GM19099 (cell line): Measurements from ENCODE around the gene NAGPA.

Experiments used
- POLR2A ChIP-seq: IDR thresholded peaks from 3 replicates; pipeline ENCODE4 v1.6.1; 2011; ENCODE audit warnings: low read depth; ENCODE audit not compliant: insufficient read length; ENCODE audit errors: extremely low read depth

The NAGPA gene

DNA sequence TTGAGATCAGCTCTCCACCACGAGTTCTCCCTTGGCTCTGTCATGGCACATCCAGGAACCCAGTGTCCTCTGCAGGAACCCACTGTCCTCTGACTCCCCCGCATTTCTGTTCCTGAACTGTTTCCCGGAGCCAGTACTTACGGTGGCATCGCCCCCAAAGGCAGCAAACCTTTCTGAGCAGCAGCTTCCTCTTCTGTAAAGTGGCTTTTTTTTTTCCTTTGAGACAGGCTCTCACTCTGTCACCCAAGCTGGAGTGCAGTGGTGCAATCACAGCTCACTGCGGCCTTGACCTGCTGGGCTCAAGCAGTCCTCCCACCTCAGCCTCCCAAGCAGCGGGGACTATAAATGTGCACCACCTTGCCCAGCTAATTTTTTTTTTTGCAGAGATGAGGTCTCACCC is 32.2 kb downstream of the NAGPA start:
- no peak for TF ChIP-seq POLR2A

DNA sequence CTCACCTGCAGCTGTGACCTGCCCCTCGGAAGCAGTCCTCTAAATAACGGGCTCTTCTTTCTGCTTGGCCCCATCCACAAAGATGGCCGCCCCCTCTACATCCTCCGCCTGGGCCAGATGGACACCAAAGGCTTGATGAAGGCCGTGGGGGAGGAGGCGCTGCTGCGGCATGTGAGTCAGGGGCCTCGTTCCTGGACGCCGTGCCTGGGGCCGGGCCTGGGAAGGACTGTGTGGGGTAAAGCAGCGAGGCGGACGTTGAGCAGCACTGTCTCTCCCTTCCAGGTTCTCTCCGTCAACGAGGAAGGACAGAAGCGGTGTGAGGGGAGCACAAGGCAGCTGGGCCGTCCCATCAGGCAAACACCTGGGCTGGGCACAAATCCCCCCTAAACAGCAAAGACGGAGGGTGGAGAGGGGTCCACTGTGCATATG is 33.1 kb downstream of the NAGPA start:
- no peak for TF ChIP-seq POLR2A

DNA sequence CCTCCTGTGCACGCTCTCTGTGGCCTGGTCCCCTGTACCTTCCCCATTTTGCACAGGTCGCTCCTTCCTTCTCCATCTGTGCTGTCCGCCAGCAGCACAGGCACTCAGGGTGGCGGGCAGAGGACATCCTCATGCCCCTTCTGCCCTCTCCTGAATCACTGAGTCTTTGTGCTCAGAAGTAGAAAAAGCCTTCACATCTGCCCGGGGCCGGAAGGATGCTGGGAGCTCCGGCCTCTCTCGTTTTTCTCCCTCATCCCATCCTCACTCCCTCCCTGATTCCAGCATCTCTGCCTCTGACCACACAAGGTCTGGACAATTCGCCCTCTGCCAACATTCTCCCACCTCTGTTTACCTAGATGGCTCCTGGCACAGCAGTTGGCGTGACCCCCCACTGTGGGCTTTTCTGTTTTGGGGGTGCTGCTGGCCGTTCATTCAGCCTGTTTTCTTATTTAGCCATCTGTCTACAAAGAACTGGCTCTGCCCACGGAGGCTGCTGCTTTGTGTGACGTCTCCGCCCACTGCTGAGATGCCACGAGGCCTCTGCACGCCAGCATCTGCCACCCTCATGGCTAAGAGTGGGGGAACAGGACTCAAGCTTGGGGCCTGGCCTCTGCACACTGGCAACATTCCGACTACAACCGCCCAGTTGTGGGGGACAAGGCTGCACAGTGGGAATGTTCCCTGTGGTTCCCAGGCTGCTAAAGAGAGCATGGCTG is 38.9 kb downstream of the NAGPA start:
- no peak for TF ChIP-seq POLR2A

DNA sequence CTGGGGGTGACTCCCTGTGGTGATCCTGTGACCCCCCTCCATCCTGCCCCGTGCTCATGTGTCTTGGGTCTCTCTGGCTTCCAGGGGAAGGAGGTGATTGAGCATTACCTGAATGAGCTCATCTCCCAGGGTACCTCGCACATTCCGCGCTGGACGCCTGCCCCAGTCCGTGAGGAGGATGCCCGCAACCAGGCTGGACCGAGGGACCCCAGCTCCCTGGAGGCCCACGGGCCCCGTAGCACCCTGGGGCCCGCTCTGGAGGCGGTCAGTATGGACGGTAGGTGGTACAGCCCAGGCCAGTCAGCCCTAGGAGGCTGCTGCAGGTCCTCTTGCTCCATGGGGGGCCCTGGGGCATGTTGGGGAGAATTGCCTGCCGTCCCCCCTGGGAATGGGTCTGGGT is 42.0 kb downstream of the NAGPA start:
- TF ChIP-seq POLR2A: no peak

DNA sequence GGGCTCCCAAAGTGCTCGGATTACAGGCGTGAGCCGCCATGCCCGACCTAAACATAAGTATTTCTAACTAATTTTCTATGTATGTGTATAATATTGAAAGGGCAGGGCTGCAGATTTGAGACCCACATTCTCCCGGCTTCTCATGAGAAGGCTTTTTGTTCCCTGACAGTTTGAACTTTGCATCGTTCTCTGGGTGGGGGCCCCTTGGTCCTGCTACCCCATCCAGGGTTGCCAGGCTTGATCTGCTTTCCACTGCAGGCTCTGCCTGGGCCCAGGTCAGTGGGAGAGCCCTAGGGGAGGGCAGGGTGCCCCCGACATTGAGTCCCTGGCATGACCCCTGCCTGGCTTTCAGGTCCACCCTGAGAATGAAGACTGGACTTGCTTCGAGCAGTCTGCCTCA is 43.3 kb downstream of the NAGPA start:
- TF ChIP-seq POLR2A: no peak

DNA sequence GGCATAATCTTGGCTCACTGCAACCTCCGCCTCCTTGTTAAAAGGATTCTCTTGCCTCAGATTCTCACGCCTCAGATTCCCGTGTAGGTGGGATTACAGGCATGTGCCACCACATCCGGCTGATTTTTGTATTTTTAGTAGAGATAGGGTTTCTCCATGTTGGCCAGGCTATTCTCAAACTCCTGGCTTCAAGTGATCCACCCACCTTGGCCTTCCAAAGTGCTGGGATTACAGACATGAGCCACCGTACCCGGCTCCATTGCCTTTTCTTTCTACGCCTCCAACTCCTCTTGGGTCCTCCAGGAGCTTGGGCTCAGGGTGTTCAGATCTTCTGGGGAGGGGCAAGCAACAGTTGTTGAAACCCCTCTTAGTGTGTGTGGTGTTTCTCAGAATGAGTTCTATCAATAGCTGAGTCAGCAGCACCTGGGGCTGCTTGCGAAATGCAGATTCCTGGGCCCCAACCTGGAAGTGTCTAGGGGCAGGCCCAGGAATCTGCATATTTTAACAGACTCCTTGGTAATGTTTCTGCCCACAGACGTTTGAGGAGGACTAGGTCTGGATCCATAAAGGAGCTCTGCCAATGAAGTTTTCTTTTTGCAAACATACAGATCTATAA is 44.2 kb downstream of the NAGPA start:
- no peak for TF ChIP-seq POLR2A

DNA sequence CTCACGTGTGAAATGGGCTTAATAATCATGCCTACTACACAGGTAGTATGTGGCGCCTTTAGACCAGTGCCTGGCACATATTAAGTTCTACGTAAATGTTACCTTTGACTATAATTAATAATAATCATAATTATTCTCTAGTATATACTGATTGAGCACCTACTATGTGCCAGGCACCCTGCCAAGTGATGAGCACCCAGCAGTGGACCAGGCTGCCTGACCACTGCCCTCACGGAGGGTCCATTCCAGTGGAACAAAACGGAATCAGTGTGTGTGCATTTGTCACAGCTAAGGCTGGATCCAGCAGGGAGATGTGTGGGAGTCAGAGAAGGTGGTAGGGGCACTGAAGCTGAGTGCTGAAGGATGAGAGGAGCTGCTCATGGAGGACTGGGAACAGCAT is 45.1 kb downstream of the NAGPA start:
- no peak for TF ChIP-seq POLR2A

DNA sequence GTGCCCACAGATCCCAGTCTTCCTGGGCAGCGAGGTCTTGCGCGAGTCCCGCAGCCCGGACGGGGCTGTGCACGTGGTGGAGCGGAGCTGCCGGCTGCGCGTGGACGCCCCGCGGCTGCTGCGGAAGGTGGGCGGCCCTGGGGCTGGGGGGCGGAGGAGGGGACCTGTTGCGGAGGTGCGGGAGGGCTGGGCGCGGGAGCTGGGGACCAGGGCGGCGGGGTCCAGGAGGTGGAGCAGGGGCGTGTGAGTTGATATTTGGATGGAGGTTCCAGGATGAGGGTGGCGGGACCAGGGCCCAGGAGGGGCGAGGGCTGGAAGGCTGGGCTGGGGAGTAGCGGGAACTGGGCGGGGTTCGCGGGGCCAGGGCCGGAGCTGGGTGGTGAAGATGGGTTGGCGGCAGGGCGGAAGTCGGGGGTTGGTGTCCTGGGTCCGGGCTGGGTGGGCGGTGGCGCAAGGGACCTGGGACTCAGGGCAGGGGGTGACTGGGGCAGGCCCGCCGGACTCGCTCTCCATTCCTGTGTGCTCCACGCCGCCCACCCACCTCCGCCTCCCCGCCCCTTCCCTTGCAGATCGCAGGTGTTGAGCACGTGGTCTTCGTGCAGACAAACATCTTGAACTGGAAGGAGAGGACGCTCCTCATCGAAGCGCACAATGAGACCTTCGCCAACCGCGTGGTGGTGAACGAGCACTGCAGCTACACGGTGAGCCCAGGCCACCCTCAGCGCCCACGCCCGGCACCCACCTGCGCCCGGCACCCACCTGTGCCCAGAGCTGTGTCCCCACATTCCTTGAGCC is 46.0 kb downstream of the NAGPA start:
- no peak for TF ChIP-seq POLR2A

DNA sequence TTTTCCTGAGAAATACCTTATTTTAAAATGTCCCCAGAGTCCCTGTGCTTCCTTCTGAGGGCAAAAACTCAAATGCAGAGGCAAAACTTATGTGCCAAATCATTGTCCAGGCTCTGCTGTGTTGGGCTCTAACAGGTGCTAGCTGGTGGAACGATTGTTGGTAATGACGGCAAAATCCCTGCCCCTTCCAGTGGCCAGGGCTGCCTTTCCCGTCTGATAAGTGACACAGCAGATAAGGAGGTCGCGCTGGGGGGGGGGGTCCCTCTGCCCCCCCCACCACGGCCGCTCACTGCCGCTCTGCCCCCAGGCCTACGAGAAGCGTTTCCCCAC is 46.5 kb downstream of the NAGPA start:
- no peak for TF ChIP-seq POLR2A

DNA sequence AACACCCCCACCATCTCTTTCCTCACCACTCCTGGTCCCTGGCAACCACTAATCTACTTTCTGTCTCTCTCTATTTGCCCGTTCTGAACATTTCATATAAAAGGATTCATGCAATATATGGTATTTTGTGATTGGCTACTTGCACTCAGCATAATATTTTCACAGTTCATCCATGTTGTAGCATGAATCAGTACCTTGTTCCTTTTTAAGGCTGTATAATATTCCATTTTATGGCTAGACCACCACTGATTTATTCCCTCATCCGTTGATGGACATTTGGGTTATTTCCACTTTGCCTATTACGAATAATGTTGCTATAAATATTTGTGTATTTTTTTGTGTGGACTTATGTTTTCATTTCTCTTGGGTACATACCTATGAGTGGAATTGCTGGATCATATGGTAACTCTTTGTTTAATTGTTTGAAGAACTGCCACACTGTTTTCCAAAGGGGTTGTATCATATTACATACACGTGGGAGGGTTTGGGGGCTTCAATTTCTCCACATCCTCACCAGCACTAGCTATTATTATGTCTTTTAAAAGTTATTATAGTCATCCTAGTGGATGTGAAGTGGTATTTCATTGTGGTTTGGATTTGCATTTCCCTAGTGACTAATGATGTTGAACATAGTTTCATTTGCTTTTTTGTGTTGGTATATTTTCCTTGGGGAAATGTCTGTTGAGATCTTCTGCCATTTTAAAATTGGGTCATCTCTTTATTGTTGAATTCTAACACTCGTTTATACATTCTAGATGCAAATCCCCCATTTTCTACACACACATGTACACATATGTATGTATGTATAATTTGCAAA is 49.4 kb downstream of the NAGPA start:
- TF ChIP-seq POLR2A: no peak

DNA sequence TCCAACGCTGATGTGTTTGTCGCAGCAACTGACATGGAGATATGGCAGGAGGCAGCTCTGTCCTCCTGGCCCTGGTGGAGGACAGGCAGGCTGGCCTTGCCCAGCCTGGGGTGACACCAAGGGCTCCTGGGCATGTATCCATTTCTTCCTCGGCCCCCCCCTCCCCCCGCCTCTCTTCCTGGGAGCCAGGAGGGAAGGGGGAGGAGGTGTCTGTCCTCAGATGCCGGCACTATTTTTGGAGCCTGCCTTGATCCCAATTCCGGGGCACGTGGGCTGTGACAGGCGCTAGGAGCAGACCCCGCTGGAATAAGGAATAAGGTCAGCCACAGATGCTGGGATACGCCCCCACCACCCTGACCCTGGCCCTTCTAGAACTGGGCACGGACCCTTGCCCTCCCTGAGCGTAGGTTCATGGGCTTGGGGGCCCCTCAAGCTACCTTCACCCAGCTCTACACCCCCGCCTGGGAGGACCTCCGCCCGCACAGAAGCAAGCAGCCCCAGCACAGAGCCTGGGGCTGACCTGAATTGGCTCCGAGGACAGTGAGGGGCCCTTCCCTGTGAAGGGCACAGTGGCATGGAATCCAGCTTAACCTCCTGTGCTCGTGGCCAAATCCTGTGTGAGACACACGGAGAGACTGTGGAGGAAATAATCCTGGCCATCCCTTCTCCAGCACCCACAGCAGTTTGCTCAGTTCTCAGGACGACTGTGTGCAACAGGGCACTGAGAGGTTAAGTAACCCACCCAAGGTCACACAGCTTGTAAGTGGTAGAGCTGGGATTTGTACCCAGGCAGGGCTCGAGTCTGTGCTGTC is 51.5 kb downstream of the NAGPA start:
- TF ChIP-seq POLR2A: no peak

DNA sequence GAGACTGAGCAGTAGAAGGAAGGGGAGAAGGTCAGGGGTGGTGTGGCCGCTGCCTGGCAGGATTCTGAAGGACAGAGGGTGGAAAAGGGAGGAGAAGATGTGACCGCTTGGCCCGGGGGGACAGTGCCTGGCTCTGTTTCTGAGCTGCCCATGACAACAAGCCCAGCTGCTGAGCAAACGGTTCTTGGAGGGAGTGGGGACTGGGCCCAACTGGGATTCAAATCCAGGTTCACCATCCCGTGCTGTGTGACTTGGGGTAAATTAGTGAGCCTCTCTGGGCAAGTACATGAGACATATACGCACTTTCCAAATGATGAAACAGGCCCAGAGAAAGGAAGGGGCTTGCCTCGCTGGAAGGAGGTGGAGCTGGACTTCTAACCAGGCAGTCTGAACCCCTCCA is 52.3 kb downstream of the NAGPA start:
- no peak for TF ChIP-seq POLR2A

DNA sequence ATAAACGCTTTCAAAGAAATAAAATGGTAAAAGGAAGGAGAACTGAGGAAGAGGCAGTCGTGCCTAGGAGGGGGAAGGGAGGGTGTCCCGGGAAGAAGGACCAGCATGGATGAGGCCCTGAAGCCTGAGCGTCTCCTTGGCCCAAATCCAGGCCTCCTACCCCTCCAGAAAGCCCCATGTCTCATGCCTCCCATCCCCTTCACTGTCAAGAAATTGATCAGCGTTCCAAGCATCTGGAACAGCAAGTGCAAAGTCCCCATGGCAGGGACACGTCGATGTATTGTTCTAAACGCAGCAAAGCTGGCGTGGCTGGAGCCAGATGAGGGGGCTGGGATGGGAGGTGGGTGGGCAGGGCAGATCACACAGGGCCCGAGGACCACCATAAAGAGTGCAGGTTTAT is 53.0 kb downstream of the NAGPA start:
- no peak for TF ChIP-seq POLR2A
